ENCODE data around the gene ZNF585A. TPM values are rescaled to one million over a fixed set of nuclear protein-coding genes. Genes with fewer than 3 reads are reported as not detected.

ZNF585A gene
- total and polyA plus RNA-seq, 2 of the 4 experiments (the other 2 are of a cell fraction), result 6.2 to 9.5 TPM

DNA sequence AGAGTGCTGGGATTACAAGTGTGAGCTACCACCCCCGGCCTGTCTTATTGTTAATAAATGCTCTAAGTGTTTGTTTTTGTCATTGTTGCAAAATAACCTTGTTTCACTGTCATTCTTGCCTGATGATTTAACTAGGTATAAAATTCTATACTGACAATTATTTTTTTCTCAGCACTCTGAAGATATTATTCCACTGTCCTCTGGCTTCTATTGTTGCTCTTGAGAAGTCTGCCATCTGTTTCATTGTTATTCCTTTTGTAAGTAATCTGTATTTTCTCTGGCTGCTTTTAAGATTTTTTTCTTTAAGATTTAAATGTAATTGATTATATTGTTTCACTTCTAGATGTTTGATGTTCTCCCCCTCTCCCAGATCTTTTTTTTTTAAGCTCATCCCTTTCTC lies 76.6 kb downstream of the ZNF585A start:
- Histone ChIP-seq H2BK20ac (ENCODE audit: low read depth, low read length) (no peak overlapping the region), H3K36me3 (ENCODE audit: control insufficient read depth, insufficient read depth, low read length) (peaks cover 12% of the 10 kb centered on the region; the same call in 1 of the 2 replicates), H3K23ac (ENCODE audit: low read depth, low read length) (no peak overlapping the region), H3K18ac (ENCODE audit: low read depth, low read length) (no peak overlapping the region), H2AK9ac (replicated peaks; ENCODE audit: low read depth, low read length, poor library complexity) (no peak overlapping the region), H4K8ac (ENCODE audit: low read depth in 2 of 2, low read length in 2 of 2) (no peak overlapping the region), H3K4me3 (ENCODE audit: insufficient read depth, low read depth, low read length) (no peak overlapping the region), H2BK120ac (ENCODE audit: low read depth, low read length) (no peak overlapping the region), H2BK5ac (ENCODE audit: low read depth, low read length, poor library complexity, severe bottlenecking) (no peak overlapping the region), H2AFZ (replicated peaks; ENCODE audit: low read length, poor library complexity) (no peak overlapping the region), H4K20me1 (ENCODE audit: insufficient read depth, low read length) (no peaks in the 10 kb centered on the region), H2AK5ac (ENCODE audit: low read depth, low read length) (no peak overlapping the region), H3K9me3 (ENCODE audit: control insufficient read depth, insufficient read depth, low read length) (peaks cover 14% of the 10 kb centered on the region), H3K79me1 (ENCODE audit: low read depth in 1 of 2, low read length in 2 of 2) (no peaks in the 10 kb centered on the region), H3K27ac (ENCODE audit: insufficient read depth, low read length) (no peak overlapping the region), H3K14ac (replicated peaks; ENCODE audit: low read depth, low read length) (no peak overlapping the region), H4K91ac (ENCODE audit: insufficient read depth, low read depth, low read length) (no peak overlapping the region), H3K4me2 (ENCODE audit: low read depth, low read length) (no peak overlapping the region), H3K9me1 (ENCODE audit: insufficient read depth, low read length) (no peaks in the 10 kb centered on the region), H2BK15ac (ENCODE audit: low read depth, low read length) (no peak overlapping the region), H3K4ac (ENCODE audit: low read depth, low read length) (no peak overlapping the region), H3K27me3 (ENCODE audit: control insufficient read depth, insufficient read depth, low read length) (no peaks in the 10 kb centered on the region), H3K56ac (ENCODE audit: extremely low read depth, insufficient read depth, low read length) (no peak overlapping the region), H3K9ac (ENCODE audit: low read depth, low read length) (no peak overlapping the region), H3K4me1 (ENCODE audit: control insufficient read depth, insufficient read depth, low read length) (no peaks in the 10 kb centered on the region), H4K5ac (ENCODE audit: low read depth, low read length) (no peak overlapping the region)
- DNase-seq, result no peak
- dilution Hi-C loops (cut with HindIII; ENCODE audit: low sequenced_read_pairs, unreplicated experiment) (no loop called here), intact Hi-C loops (cut with micrococcal nuclease) (no loop called here), in situ Hi-C loops (cut with MboI; ENCODE audit: low sequenced_read_pairs) (no loop called here)
- ChIA-PET POLR2A (ENCODE audit: unreplicated experiment) (no interaction called here), CTCF (no interaction called here)
- TF ChIP-seq BHLHE40 (IDR thresholded peaks at IDR 0.05; ENCODE audit: low read depth, low read length) (no peak), RAD21 (IDR thresholded peaks at IDR 0.05; ENCODE audit: low read length) (no peak)
- no peak for ATAC-seq (ENCODE audit: low read depth)
- no CpG with 5 or more reads among the region's 1 CpG for WGBS, 2 experiments (ENCODE audit: extremely low coverage in 2 of 2, insufficient read length in 1 of 2)
- no TSS peak for BruUV-seq (replicated peaks)

Other genes with a start within 250 kb of the ZNF585A start
- gene ZNF420, start 94.3 kb downstream of the ZNF585A start, total RNA-seq (2012; rRNA removed), result 11.7 and 14.2 TPM in 2 replicates
- gene ZNF420, start 94.3 kb downstream of the ZNF585A start, polyA plus RNA-seq (2012; rRNA removed), result 1.2 and 1.5 TPM in 2 replicates
- 10.0 and 10.6 TPM in 2 replicates for gene ZNF585B, start 37.8 kb upstream of the ZNF585A start, total RNA-seq (2012; rRNA removed)
- gene ZNF585B, start 37.8 kb upstream of the ZNF585A start, polyA plus RNA-seq (2012; rRNA removed), result 6.0 and 6.5 TPM in 2 replicates
- 3.6 and 4.5 TPM in 2 replicates for gene ZNF383, start 45.5 kb upstream of the ZNF585A start, total RNA-seq (2012; rRNA removed)
- gene ZNF383, start 45.5 kb upstream of the ZNF585A start, polyA plus RNA-seq (2012; rRNA removed), result 1.6 and 2.4 TPM in 2 replicates
- 3.6 and 5.0 TPM in 2 replicates for gene ZNF527, start 198.4 kb upstream of the ZNF585A start, total RNA-seq (2012; rRNA removed)
- gene ZNF527, start 198.4 kb upstream of the ZNF585A start, polyA plus RNA-seq (2012; rRNA removed), result 1.5 and 1.9 TPM in 2 replicates